Activated T-cell treated with anti-CD3 and anti-CD28 coated beads, Interleukin-2, amount 50 U/mL, for 48 hours (primary cell): ENCODE measurements around the gene TRIM21.
"Not testable (repeated sequence)": the region's sequence is repeated elsewhere in the genome, so short reads cannot be mapped to it uniquely, and the experiment has no call there.

Source experiments
- DNase-seq, 2 experiments: peaks; one replicate each; pipeline ENCODE4 v3.0.0-alpha.2; 2020

The TRIM21 gene

GRCh38 chr11:4393209-4393857 lies at the start of gene TRIM21:
Gene TRIM21, minus strand, starts transcription at chr11:4393702. Its CDS starts 3,293 bp downstream, at chr11:4390409.
- peak; percentile 94 to 95 for DNase-seq

- DNase-seq = no peak
Measured at GRCh38 chr11:4441515-4441914, 48.0 kb upstream of the TRIM21 start.

GRCh38 chr11:4436411-4436810 lies 42.9 kb upstream of the TRIM21 start:
- no peak for DNase-seq

- no peak for DNase-seq
Measured at GRCh38 chr11:4433856-4434255, 40.4 kb upstream of the TRIM21 start.

GRCh38 chr11:4430051-4430450 lies 36.5 kb upstream of the TRIM21 start:
- no peak for DNase-seq

- no peak for DNase-seq
Measured at GRCh38 chr11:4418403-4418802, 24.9 kb upstream of the TRIM21 start.

GRCh38 chr11:4416816-4417215 lies 23.3 kb upstream of the TRIM21 start:
- DNase-seq = no peak

- no peak for DNase-seq
Measured at GRCh38 chr11:4416306-4416705, 22.8 kb upstream of the TRIM21 start.

GRCh38 chr11:4406206-4406605 lies 12.7 kb upstream of the TRIM21 start:
- not testable (repeated sequence) for DNase-seq

- no peak for DNase-seq
Measured at GRCh38 chr11:4393858-4394223, 339 bp upstream of the TRIM21 start.

GRCh38 chr11:4388221-4388620 lies 5.3 kb downstream of the TRIM21 start:
- no peak for DNase-seq

- DNase-seq = no peak
Measured at GRCh38 chr11:4385978-4386740, 7.3 kb downstream of the TRIM21 start.

- DNase-seq = no peak
Measured at GRCh38 chr11:4381901-4382300, 11.6 kb downstream of the TRIM21 start.

- DNase-seq = no peak
Measured at GRCh38 chr11:4375431-4376140, 17.9 kb downstream of the TRIM21 start.

GRCh38 chr11:4370166-4370565 lies 23.3 kb downstream of the TRIM21 start:
- DNase-seq = no peak

GRCh38 chr11:4368286-4368685 lies 25.2 kb downstream of the TRIM21 start, which contains the start of gene OR52B4:
Gene OR52B4, minus strand, starts transcription at chr11:4368386. Its CDS starts 91 bp downstream, at chr11:4368295.
- no peak for DNase-seq

GRCh38 chr11:4348142-4348541 lies 45.4 kb downstream of the TRIM21 start:
- DNase-seq = not testable (repeated sequence)

- not testable (repeated sequence) for DNase-seq
Measured at GRCh38 chr11:4345366-4345765, 48.1 kb downstream of the TRIM21 start.
